ENCODE measurements around the gene GINS2.

- TF ChIP-seq CTCF (IDR thresholded peaks at IDR 0.05) (no peak), POLR2A (IDR thresholded peaks at IDR 0.05) (no peak)
Observed at GRCh38 chr16:85646358-85646907, 42.3 kb downstream of the GINS2 start.
